Thyroid gland (tissue), 4 donors: Measurements from ENCODE around the gene TMEM44.

Experiments used
- CTCF ChIP-seq, 6 experiments: fragments of 200-600 bp in 3 of 6; fragments of 450-650 bp in 3 of 6; sonication (generic) in 3 of 6; IDR thresholded peaks; one replicate each; pipeline ENCODE4 v1.5.1; 2016 to 2019; ENCODE audit warnings: antibody characterized with exemption in 6 of 6, mild to moderate bottlenecking in 2 of 6, inconsistent platforms in 1 of 6, moderate library complexity in 1 of 6
- POLR2A ChIP-seq, 2 donors: fragments of 450-650 bp; IDR thresholded peaks; one replicate each; pipeline ENCODE4 v1.6.1; 2017; ENCODE audit warnings: antibody characterized with exemption in 2 of 2, mild to moderate bottlenecking in 2 of 2, moderate library complexity in 1 of 2

GRCh38 chr3:194618858-194619608, 14.2 kb downstream of the TMEM44 start:
- no peak for TF ChIP-seq CTCF (IDR thresholded peaks at IDR 0.05)
- no peak for TF ChIP-seq POLR2A (IDR thresholded peaks at IDR 0.05)
